Measurements from ENCODE around the gene ACOXL.

ACOXL gene

DNA sequence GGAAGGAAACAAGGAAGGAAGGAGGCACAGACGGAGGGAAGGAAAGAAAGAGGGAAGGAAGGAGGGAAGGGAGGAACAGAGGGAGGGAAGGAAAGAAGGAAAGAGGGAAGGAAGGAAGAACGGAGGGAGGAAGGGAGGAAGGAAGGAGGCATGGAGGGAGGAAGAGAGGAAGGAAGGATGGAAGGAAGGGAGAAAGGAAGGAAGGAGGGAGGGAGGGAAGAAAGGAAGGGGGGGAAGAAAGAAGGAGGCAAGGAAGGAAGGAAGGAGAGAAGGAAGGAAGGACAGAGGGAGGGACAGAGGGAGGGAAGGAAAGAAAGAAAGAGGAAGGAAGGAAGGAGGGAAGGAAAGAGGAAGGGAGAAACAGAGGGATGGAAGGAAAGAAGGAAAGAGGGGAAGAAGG, 7.6 kb upstream of the ACOXL start:
- no peak for DNase-seq (ENCODE audit: low read depth, low spot score)
- no peak overlapping the region for H3K4me3 ChIP-seq (ENCODE audit: low read depth, low read length)
- POLR2A ChIA-PET: no interaction called here
- TF ChIP-seq, protein P1, sequence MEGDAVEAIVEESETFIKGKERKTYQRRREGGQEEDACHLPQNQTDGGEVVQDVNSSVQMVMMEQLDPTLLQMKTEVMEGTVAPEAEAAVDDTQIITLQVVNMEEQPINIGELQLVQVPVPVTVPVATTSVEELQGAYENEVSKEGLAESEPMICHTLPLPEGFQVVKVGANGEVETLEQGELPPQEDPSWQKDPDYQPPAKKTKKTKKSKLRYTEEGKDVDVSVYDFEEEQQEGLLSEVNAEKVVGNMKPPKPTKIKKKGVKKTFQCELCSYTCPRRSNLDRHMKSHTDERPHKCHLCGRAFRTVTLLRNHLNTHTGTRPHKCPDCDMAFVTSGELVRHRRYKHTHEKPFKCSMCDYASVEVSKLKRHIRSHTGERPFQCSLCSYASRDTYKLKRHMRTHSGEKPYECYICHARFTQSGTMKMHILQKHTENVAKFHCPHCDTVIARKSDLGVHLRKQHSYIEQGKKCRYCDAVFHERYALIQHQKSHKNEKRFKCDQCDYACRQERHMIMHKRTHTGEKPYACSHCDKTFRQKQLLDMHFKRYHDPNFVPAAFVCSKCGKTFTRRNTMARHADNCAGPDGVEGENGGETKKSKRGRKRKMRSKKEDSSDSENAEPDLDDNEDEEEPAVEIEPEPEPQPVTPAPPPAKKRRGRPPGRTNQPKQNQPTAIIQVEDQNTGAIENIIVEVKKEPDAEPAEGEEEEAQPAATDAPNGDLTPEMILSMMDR (IDR thresholded peaks at IDR 0.05; ENCODE audit: insufficient read depth, low read length, missing control alignments): no peak
- CTCF ChIA-PET: no interaction called here

DNA sequence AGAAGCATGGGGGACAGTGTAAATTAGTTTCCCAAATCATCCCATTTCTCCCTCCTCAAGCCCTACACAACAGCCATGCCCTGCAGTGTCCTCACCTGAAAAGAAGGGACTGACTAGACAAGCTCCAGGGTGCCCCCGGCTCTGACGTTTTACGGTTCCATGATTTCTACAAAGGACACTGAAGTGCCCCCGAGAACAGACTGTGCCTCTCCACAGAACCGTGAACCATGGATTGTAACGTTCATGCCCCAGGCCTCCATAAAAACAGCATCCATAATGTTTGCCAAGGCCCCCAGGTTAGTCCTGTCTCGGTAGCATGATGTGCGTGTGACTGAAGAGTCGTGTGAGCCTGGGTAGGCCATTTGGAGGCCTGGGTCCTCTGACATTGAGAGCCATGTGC, 7.0 kb upstream of the ACOXL start:
- POLR2A ChIA-PET: no interaction called here
- CTCF ChIA-PET: no interaction called here

DNA sequence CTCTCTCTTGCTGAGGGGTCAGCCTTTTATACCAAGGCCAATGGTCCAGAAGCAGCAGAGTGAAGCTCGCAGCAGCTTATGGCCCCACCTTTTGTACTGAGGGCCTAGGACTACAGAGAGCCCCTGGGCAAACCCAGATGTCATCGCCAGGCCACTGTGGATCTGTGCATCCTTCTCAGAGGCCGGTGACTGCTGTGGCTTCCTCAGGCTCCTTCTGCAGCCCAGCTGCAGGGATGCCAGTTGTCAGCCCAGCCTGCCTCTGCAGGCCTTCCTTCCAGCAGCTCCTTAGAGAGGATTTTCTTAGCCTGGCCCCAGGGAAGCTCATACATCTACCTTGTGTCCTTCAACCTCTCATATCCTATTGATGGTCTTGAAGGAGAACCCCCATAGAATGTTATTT, 6.5 kb upstream of the ACOXL start:
- POLR2A ChIA-PET: no interaction called here
- TF ChIP-seq, protein P1 (IDR thresholded peaks at IDR 0.05; ENCODE audit: insufficient read depth, low read length, missing control alignments): no peak
- CTCF ChIA-PET: no interaction called here

More for the DNA sequence above, 7.0 kb upstream of the ACOXL start:
- no peak overlapping the region for H3K4me3 ChIP-seq (ENCODE audit: low read depth, low read length)
- no peak for DNase-seq (ENCODE audit: low read depth, low spot score)
- TF ChIP-seq, protein P1 (IDR thresholded peaks at IDR 0.05; ENCODE audit: insufficient read depth, low read length, missing control alignments): no peak

DNA sequence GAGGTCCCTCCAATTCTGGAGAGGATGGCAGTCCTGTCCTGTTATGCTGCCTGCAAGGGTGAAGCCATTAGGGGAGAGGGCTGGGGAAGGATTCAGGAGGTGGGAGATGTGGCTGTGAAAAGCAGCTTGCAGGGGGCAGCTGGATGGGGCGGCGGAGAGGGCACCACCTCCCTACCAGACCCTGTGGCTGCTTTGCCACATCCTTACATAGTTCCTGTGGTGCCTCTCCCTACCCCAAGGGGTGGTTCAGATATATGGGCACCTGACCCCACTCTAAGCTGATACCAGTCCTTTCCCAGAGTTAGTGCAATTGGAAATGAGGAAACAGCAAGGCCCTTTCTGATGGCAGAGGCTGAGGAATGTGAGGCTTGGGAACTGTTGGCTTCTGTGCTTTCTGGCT, 6.1 kb upstream of the ACOXL start:
- DNase-seq (ENCODE audit: low read depth, low spot score): no peak
- TF ChIP-seq, protein P1 (IDR thresholded peaks at IDR 0.05; ENCODE audit: insufficient read depth, low read length, missing control alignments): no peak
- H3K4me3 ChIP-seq (ENCODE audit: low read depth, low read length): no peak overlapping the region
- CTCF ChIA-PET: no interaction called here
- POLR2A ChIA-PET: no interaction called here

More for the DNA sequence above, 6.5 kb upstream of the ACOXL start:
- no peak for DNase-seq (ENCODE audit: low read depth, low spot score)
- H3K4me3 ChIP-seq (ENCODE audit: low read depth, low read length): no peak overlapping the region

DNA sequence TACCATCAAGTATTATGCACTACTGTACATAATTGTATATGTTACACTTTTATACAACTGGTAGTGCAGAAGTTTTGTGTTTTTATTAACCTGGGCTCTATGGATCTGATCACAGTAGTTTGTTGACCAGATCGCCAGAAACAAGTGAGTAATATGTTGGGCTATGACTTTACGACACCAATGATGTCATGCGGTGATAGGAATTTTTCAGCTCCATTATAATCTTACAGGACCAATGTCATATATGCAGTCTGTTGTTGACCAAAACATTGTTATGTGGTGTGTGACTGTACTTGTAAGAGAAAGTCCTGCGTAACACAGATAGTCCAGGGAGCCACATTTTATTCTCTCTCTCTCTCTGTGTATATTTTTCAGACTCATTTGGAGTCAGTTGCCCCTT, 4.5 kb upstream of the ACOXL start:
- TF ChIP-seq, protein P1 (IDR thresholded peaks at IDR 0.05; ENCODE audit: insufficient read depth, low read length, missing control alignments): no peak
- CTCF ChIA-PET: interaction anchor here (1.4 kb wide), 1 partner anchor 27 kb away, joined by 4 read pairs; no protein-coding TSS in a partner anchor
- POLR2A ChIA-PET: no interaction called here
- DNase-seq (ENCODE audit: low read depth, low spot score): no peak
- no peak overlapping the region for H3K4me3 ChIP-seq (ENCODE audit: low read depth, low read length)

DNA sequence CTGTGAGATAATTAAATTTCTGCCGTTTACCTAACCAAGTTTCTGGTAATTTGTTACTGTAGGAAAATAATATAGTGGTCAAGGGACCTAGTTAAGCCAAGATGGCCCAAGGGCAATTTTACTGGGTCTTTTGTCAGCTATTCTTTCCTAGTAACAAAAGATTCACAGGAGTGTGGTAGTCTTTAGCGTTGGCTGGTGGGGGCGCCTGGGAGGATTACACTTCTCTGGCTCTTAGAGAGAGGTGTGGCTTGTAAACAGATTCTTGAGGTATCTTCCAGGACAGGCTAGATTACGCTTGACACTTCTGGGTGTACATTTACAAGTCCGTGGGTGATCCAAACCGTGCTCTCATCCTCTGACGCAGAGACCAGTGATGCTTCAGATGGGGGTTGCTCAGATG, 3.3 kb upstream of the ACOXL start:
- POLR2A ChIA-PET: no interaction called here
- no peak for DNase-seq (ENCODE audit: low read depth, low spot score)
- TF ChIP-seq, protein P1 (IDR thresholded peaks at IDR 0.05; ENCODE audit: insufficient read depth, low read length, missing control alignments): no peak
- CTCF ChIA-PET: no interaction called here
- H3K4me3 ChIP-seq (ENCODE audit: low read depth, low read length): no peak overlapping the region

Data from AG04449 (cell line).